NCI-H187 (cell line): ENCODE results near the gene IGF1R.
A peak's percentile ranks its signal among the peaks of the same experiment; 100 is the strongest.

ENCODE experiments used
- DNase-seq, 2 experiments: peaks; one replicate each; lab custom pipeline; 2025; lab: John Stamatoyannopoulos, UW

Gene IGF1R

GRCh38 chr15:98671060-98672008, 23.0 kb downstream of the IGF1R start:
- DNase-seq: no peak

- DNase-seq: no peak
These were observed 24.8 kb downstream of the IGF1R start for GRCh38 chr15:98673133-98673532.

GRCh38 chr15:98674336-98674735, 26.0 kb downstream of the IGF1R start:
- no peak for DNase-seq

GRCh38 chr15:98676586-98677270, 28.4 kb downstream of the IGF1R start:
- no peak for DNase-seq

GRCh38 chr15:98677345-98678059, 29.2 kb downstream of the IGF1R start:
- no peak for DNase-seq

GRCh38 chr15:98678484-98678883, 30.1 kb downstream of the IGF1R start:
- no peak for DNase-seq

- no peak for DNase-seq
These were observed 32.7 kb downstream of the IGF1R start for GRCh38 chr15:98681061-98681460.

GRCh38 chr15:98682992-98683701, 34.8 kb downstream of the IGF1R start:
- peak; percentile 29 to 57 for DNase-seq

GRCh38 chr15:98683831-98684230, 35.5 kb downstream of the IGF1R start:
- no peak for DNase-seq

GRCh38 chr15:98684436-98684835, 36.1 kb downstream of the IGF1R start:
- DNase-seq: no peak

- DNase-seq: no peak
These were observed 36.7 kb downstream of the IGF1R start for GRCh38 chr15:98684995-98685525.

GRCh38 chr15:98686983-98687382, 38.6 kb downstream of the IGF1R start:
- no peak for DNase-seq

- no peak for DNase-seq
These were observed 41.1 kb downstream of the IGF1R start for GRCh38 chr15:98689431-98689861.

GRCh38 chr15:98690272-98690950, 42.1 kb downstream of the IGF1R start:
- no peak for DNase-seq

GRCh38 chr15:98692213-98692612, 43.9 kb downstream of the IGF1R start:
- no peak for DNase-seq

- DNase-seq: no peak
These were observed 45.8 kb downstream of the IGF1R start for GRCh38 chr15:98694161-98694560.

GRCh38 chr15:98698792-98699191, 50.5 kb downstream of the IGF1R start:
- no peak for DNase-seq

GRCh38 chr15:98699591-98700424, 51.5 kb downstream of the IGF1R start:
- DNase-seq: no peak

GRCh38 chr15:98700519-98700918, 52.2 kb downstream of the IGF1R start:
- no peak for DNase-seq

- DNase-seq: no peak
These were observed 54.9 kb downstream of the IGF1R start for GRCh38 chr15:98703126-98703685.
